ENCODE data around the gene UBE2J2. TPM values are rescaled to one million over a fixed set of nuclear protein-coding genes. Genes with fewer than 3 reads are reported as not detected.

UBE2J2 gene
- total and polyA plus RNA-seq, 2 of the 13 experiments (the other 11 are each of a cell fraction or from before 2014, with no cell fraction given) = 25.4 to 29.4 TPM

DNA sequence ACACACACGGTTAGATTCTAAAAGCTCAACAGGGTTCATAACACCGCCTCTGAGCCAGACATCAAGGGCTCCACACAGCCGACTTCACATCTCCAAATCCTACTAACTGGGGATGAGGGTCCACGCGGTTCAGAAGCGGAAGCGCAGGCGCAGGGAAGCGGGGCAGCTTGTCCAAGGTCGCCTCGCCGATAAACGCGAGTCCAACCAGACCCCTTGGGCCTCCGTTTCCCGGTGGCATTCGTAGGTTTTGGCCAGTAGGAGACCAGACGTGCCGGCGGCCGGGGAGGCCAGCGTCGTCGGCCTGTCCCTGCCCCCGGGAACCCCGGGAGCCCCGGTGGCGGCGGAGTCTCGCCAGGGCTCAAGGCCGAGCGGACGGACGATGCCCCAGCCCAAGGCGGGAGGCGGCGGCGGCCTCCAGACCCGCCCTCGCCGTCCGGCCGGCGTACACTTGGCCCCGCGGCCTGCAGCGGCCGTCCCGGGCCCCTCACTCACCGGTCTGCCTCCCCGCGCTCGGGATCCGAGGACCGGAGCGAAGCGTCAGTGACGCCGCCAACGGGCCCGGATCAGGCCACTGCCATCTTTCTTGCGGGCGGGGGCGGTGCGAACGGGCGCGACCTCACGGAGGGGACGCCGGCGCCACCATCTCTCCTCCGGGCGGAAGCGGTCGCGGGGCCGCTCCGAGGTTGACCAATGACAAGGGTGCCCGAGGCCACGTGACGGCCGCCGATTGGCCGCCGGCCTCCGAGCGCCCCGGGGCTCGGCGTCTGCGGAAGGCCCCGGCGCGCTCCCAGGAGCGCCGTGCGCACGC lies 42.0 kb downstream of the UBE2J2 start, which contains the start of gene SDF4 (continued):
- TF ChIP-seq HNF4G (IDR thresholded peaks at IDR 0.05; ENCODE audit: borderline replicate concordance, low read depth, low read length) = no peak
- TF ChIP-seq HNF4G (CRISPR knock-in tag; IDR thresholded peaks at IDR 0.05; ENCODE audit: borderline replicate concordance, low read depth) = peak; percentile 50; the same call in 1 of the 2 replicates
- no peak for TF ChIP-seq ZNF263 (CRISPR knock-in tag; IDR thresholded peaks at IDR 0.05)
- no peak for TF ChIP-seq CC2D1A (CRISPR knock-in tag; IDR thresholded peaks at IDR 0.05)
- peak; percentile 66 for TF ChIP-seq ZNF143 (CRISPR knock-in tag; IDR thresholded peaks at IDR 0.05)
- peak; percentile 94 for TF ChIP-seq RBFOX2 (IDR thresholded peaks at IDR 0.05; ENCODE audit: low read depth, low read length)
- TF ChIP-seq ELF3 (CRISPR knock-in tag; IDR thresholded peaks at IDR 0.05) = peak; percentile 59
- no peak for TF ChIP-seq HOXA9 (CRISPR knock-in tag; IDR thresholded peaks at IDR 0.05; ENCODE audit: borderline replicate concordance)
- TF ChIP-seq ZBTB3 (CRISPR knock-in tag; IDR thresholded peaks at IDR 0.05; ENCODE audit: borderline replicate concordance, low read depth) = no peak
- TF ChIP-seq, protein P1, sequence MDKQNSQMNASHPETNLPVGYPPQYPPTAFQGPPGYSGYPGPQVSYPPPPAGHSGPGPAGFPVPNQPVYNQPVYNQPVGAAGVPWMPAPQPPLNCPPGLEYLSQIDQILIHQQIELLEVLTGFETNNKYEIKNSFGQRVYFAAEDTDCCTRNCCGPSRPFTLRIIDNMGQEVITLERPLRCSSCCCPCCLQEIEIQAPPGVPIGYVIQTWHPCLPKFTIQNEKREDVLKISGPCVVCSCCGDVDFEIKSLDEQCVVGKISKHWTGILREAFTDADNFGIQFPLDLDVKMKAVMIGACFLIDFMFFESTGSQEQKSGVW (CRISPR knock-in tag; IDR thresholded peaks at IDR 0.05; ENCODE audit: borderline replicate concordance) = no peak
- no peak for TF ChIP-seq SUZ12 (IDR thresholded peaks at IDR 0.05; ENCODE audit: low read depth, low read length)
- TF ChIP-seq, protein P2, sequence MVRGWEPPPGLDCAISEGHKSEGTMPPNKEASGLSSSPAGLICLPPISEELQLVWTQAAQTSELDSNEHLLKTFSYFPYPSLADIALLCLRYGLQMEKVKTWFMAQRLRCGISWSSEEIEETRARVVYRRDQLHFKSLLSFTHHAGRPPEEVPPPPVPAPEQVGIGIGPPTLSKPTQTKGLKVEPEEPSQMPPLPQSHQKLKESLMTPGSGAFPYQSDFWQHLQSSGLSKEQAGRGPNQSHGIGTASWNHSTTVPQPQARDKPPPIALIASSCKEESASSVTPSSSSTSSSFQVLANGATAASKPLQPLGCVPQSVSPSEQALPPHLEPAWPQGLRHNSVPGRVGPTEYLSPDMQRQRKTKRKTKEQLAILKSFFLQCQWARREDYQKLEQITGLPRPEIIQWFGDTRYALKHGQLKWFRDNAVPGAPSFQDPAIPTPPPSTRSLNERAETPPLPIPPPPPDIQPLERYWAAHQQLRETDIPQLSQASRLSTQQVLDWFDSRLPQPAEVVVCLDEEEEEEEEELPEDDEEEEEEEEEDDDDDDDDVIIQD (CRISPR knock-in tag; IDR thresholded peaks at IDR 0.05; ENCODE audit: low read depth) = no peak
- 0 out of 2 replicates have a peak, but pooled peaks have one; percentile 13 for TF ChIP-seq AHR (CRISPR knock-in tag; IDR thresholded peaks at IDR 0.05)
- peak; percentile 56; the same call in 1 of the 2 replicates for TF ChIP-seq MIER3 (CRISPR knock-in tag; IDR thresholded peaks at IDR 0.05; ENCODE audit: borderline replicate concordance)
- TF ChIP-seq, protein P3, sequence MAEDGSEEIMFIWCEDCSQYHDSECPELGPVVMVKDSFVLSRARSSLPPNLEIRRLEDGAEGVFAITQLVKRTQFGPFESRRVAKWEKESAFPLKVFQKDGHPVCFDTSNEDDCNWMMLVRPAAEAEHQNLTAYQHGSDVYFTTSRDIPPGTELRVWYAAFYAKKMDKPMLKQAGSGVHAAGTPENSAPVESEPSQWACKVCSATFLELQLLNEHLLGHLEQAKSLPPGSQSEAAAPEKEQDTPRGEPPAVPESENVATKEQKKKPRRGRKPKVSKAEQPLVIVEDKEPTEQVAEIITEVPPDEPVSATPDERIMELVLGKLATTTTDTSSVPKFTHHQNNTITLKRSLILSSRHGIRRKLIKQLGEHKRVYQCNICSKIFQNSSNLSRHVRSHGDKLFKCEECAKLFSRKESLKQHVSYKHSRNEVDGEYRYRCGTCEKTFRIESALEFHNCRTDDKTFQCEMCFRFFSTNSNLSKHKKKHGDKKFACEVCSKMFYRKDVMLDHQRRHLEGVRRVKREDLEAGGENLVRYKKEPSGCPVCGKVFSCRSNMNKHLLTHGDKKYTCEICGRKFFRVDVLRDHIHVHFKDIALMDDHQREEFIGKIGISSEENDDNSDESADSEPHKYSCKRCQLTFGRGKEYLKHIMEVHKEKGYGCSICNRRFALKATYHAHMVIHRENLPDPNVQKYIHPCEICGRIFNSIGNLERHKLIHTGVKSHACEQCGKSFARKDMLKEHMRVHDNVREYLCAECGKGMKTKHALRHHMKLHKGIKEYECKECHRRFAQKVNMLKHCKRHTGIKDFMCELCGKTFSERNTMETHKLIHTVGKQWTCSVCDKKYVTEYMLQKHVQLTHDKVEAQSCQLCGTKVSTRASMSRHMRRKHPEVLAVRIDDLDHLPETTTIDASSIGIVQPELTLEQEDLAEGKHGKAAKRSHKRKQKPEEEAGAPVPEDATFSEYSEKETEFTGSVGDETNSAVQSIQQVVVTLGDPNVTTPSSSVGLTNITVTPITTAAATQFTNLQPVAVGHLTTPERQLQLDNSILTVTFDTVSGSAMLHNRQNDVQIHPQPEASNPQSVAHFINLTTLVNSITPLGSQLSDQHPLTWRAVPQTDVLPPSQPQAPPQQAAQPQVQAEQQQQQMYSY (CRISPR knock-in tag; IDR thresholded peaks at IDR 0.05) = 0 out of 2 replicates have a peak, but pooled peaks have one; percentile 45
- peak; percentile 82; the same call in 1 of the 2 replicates for TF ChIP-seq ARHGAP35 (CRISPR knock-in tag; IDR thresholded peaks at IDR 0.05; ENCODE audit: borderline replicate concordance)
- TF ChIP-seq, protein P4, sequence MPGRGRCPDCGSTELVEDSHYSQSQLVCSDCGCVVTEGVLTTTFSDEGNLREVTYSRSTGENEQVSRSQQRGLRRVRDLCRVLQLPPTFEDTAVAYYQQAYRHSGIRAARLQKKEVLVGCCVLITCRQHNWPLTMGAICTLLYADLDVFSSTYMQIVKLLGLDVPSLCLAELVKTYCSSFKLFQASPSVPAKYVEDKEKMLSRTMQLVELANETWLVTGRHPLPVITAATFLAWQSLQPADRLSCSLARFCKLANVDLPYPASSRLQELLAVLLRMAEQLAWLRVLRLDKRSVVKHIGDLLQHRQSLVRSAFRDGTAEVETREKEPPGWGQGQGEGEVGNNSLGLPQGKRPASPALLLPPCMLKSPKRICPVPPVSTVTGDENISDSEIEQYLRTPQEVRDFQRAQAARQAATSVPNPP (CRISPR knock-in tag; IDR thresholded peaks at IDR 0.05) = 0 out of 2 replicates have a peak, but pooled peaks have one; percentile 39
- TF ChIP-seq, protein P5, sequence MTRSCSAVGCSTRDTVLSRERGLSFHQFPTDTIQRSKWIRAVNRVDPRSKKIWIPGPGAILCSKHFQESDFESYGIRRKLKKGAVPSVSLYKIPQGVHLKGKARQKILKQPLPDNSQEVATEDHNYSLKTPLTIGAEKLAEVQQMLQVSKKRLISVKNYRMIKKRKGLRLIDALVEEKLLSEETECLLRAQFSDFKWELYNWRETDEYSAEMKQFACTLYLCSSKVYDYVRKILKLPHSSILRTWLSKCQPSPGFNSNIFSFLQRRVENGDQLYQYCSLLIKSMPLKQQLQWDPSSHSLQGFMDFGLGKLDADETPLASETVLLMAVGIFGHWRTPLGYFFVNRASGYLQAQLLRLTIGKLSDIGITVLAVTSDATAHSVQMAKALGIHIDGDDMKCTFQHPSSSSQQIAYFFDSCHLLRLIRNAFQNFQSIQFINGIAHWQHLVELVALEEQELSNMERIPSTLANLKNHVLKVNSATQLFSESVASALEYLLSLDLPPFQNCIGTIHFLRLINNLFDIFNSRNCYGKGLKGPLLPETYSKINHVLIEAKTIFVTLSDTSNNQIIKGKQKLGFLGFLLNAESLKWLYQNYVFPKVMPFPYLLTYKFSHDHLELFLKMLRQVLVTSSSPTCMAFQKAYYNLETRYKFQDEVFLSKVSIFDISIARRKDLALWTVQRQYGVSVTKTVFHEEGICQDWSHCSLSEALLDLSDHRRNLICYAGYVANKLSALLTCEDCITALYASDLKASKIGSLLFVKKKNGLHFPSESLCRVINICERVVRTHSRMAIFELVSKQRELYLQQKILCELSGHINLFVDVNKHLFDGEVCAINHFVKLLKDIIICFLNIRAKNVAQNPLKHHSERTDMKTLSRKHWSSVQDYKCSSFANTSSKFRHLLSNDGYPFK (CRISPR knock-in tag; IDR thresholded peaks at IDR 0.05; ENCODE audit: borderline replicate concordance) = peak; percentile 47; the same call in 1 of the 2 replicates

Measured in HepG2 (cell line).